ENCODE results near the gene LRRC70.
"Not testable (repeated sequence)": the region's sequence is repeated elsewhere in the genome, so short reads cannot be mapped to it uniquely, and the experiment has no call there.

LRRC70 gene, protein sequence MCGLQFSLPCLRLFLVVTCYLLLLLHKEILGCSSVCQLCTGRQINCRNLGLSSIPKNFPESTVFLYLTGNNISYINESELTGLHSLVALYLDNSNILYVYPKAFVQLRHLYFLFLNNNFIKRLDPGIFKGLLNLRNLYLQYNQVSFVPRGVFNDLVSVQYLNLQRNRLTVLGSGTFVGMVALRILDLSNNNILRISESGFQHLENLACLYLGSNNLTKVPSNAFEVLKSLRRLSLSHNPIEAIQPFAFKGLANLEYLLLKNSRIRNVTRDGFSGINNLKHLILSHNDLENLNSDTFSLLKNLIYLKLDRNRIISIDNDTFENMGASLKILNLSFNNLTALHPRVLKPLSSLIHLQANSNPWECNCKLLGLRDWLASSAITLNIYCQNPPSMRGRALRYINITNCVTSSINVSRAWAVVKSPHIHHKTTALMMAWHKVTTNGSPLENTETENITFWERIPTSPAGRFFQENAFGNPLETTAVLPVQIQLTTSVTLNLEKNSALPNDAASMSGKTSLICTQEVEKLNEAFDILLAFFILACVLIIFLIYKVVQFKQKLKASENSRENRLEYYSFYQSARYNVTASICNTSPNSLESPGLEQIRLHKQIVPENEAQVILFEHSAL

DNA sequence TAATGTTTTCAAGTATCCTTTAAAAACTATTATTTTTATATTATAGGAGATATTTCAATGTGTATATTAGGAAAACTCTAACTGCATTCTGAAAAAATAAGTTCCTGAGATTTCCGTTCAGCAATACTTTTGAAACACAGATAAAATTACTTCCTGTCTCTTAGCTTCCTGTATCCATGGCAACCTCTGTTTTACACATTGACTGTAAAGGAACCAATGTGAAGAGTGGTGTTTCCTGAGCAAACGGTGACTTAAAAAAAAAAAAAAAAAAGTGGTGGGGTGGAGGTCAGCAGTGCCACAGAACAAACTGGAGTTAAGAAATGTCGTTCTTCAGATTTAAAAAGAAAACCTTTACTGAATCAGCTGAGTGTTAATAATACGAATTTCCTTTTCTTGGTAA, at the start of gene LRRC70:
Gene LRRC70, plus strand, starts transcription at position 280 of the 400 bp plus-strand sequence. CDS start 620 bp downstream, outside the sequence.
- no peak for DNase-seq (ENCODE audit: low spot score)
- FAIRE-seq: no peak

DNA sequence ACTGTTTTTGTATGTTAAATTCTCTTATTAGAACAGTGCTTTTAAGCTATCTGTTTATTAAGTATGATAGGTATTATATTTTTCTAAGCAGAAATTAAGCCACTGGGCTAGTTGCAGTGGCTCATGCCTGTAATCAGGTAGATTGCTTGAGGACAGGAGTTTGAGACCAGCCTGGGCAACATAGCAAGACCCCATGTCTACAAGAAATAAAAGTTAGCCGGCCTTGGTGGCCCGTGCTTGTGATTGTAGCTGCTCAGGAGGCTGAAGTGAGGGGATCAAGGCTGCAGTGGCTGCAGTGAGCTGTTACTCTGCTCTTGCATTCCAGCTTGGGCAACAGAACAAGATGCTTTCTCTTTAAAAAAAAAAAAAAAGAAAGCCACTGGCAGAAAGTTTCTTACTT, 45.0 kb upstream of the LRRC70 start:
- no peak for FAIRE-seq

DNA sequence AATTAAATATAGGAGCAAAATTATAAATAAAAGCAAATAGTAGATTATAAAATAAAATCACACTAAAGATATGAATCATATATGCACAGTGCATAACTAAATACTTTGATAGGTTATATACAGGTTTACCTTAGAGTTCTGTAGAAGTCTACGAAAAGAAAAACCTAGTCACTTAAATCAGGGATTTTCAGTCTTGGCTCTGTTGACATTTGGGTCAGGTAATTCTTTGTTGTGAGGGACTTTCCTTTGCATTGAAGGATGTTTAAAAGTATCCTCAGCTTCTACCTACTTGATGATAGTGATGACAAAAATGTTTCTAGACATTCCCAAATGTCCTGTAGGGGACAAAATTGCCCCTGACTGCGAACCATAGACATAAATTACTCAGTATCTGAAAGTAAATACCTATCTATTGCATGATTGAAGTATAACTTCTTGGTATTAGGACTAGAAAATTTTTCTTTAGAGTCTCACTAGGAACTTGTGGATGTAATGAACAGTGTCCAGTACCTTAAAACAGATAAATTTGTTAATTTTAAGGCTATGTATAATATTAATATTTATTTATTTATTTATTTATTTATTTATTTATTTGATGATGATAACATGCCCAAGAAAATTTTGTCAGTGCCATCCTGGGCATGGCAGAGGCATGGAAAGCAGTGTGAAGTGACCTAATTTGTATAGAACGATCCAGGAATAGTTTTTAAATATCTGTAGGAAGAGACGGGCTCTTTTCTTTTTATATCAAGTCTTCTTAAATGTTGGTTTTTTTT, 44.0 kb upstream of the LRRC70 start:
- no peak for FAIRE-seq
- no peak for DNase-seq (ENCODE audit: low spot score)

More for the DNA sequence above, 45.0 kb upstream of the LRRC70 start:
- no peak for DNase-seq (ENCODE audit: low spot score)

DNA sequence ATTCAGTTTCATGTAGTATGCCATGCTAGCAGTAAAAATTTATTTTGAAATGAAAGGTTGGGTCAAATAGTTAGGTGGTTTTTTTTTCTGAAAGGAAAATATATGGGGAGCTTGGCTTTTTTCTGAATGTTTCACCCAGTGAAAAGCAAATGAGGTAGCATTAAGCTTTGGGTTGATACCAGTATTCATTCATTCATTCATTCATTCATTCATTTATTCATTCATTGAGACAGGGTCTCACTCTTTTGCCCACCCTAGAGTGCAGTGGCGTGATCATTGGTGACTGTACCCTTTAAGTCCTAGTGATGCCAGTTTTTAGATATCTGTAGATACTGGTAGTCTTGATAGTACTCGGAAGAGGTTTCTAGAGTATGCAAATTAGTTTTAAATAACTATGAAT, 42.4 kb upstream of the LRRC70 start:
- FAIRE-seq: no peak
- DNase-seq (ENCODE audit: low spot score): no peak

DNA sequence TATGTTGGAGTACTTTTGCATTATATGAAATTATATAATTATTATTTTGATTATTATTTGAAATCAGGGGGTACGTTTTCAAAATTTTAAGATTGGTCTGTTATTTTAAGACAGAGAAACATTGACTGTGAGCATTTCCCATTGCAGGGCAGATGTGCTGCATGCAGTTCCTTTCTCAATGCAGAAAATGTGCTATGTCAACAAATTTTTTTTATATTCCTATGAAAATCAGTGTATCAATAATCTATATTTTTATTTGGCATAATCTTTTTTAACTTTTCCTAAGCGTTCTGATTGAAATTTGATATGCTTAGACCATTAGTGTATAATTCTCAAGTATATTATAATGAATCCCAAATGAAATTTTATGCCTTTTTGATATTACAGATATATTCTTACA, 41.8 kb upstream of the LRRC70 start:
- DNase-seq (ENCODE audit: low spot score): no peak
- FAIRE-seq: no peak

DNA sequence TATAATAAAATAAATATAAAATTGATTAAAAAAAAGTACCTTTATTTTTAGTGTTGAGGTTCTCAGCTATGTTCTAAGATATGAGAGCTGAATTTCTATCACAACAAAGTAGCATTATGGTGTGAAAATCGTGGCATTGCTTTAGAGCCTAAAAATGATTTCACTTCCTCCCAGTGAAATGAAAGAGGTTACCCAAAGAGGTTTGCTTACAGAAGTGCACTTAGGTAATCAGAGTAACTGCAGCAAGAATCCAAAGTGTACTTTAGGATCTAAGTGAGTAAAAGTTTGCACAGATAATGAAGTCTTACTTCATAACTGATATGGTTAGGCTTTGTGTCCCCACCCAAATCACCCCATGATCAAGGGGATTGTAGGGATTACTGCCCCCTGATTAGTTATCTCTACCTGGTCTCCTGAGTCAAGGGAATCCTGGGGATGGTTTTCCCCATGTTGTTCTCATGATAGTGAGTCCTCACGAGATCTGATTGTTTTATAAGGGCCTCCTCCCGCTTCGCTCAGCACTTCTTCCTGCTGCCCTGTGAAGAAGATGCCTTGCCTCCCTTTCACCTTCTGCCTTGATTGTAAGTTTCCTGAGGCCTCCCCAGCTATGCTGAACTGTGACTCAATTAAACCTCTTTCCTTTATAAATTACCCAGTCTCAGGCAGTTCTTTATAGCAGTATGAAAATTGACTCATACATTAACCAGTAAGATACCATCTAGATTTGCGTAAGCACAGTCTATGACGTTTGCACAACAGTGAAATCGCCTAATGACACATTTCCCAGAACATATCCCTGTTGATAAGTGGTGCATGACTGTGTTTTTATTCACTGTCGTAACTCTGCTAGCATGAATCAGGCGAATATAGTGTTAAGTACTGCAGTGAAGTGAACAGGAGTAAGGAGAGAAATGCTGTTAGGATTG, 40.3 kb upstream of the LRRC70 start:
- no peak for FAIRE-seq
- no peak for DNase-seq (ENCODE audit: low spot score)

DNA sequence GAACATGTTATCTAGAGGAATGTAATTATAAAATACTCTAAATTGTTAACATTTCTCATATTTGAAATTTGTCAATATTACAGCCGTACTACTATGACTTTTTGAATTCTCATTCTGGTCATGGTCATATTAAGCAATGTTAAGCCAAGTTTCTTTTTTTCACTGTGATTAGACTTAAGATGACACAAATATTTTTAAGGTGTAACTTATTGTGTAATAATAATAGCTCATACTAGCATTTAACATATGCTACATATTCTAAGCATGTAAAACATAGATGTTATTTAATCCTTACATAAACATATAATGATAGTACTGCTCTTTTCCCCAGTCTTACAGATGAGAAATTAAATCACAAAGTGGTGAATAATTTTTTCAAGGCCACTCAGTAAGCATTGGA, 35.9 kb upstream of the LRRC70 start:
- DNase-seq (ENCODE audit: low spot score) (no peak), FAIRE-seq (no peak)

DNA sequence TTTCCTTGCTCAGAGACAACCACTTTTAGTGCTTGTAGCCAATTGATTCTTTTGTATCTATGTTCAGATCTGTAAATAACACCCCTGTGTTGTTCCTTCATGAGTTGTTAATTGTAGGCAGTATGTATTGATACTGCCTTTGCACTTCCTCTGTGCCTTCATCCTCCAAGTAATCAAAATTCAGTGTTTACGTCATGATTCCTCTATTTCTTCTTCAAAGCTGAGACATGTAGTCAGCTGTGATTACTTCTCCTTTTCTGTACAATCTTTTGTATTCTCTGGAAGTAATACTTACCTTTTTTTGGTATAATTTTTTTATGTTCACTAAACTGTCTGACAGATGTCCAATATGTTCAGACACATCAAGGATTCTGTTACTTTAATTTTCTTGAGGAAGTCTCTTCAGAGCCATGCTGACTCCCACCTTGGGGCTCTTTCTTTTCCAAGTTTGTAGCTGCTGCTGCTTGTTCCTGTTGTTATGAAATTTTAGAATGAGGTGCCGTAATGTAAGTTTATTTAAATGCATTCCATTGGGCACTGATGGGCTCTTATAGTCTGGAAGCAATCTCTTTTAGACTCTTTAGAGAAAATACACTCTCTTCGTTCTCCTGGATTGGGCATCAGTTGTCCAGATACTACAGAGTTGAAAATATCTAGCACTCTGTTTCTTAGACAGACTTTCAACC, 30.5 kb upstream of the LRRC70 start:
- FAIRE-seq: no peak
- no peak for DNase-seq (ENCODE audit: low spot score)

DNA sequence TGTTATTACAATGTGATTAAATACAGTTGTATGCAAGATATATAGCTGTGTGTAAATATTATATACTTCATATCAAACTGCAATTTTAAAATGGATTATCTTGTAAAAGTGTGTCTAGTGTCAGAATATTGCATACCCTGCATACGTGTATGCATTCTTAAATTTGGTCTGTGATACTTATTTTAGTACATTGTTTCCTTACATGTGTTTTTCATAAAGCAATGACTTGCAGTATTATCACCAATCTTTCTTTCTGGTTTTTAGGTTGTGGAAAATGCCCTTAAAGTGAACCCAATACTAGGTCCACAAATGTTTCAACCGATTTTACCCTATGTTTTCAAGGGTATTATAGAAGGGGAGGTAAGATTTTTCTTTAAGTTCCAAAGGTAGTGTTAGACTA, 28.5 kb upstream of the LRRC70 start:
- FAIRE-seq (no peak), DNase-seq (ENCODE audit: low spot score) (no peak)

DNA sequence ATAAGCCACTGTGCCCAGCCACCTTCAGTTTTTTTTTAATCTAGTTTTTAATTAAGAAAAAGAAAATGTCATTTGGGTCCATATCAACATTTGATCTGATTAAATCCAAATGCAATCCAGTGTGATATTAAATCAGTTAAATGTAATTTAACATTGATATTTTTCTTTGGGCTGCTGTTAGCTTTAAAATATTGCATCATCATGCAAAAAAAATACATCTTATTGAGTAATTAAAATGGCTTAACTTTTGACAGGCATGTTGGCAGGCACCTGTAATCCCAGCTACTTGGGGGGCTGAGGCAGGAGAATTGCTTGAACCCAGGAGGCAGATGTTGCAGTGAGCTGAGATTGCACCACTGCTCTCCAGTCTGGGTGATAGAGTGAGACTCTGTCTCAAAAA, 22.7 kb upstream of the LRRC70 start:
- FAIRE-seq (no peak), DNase-seq (ENCODE audit: low spot score) (no peak)

DNA sequence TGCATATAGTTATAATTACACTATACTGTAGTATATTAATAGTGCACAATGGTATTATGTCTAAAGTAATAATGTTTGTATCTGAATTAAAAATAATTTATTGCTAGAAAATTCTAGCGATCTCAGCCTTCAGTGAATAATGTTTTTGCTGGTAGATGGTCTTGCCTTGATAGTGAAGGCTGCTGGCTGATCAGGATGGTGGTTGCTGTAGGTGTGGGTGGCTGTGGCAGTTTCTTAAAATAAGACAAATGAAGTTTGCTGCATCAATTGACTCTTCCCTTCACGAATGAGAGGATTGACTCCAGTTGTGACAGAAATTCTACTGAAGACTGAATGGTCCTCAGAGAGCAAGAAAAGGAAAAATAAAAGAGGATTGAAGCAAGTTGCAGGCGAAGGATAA, 19.7 kb upstream of the LRRC70 start:
- FAIRE-seq (no peak), DNase-seq (ENCODE audit: low spot score) (no peak)

DNA sequence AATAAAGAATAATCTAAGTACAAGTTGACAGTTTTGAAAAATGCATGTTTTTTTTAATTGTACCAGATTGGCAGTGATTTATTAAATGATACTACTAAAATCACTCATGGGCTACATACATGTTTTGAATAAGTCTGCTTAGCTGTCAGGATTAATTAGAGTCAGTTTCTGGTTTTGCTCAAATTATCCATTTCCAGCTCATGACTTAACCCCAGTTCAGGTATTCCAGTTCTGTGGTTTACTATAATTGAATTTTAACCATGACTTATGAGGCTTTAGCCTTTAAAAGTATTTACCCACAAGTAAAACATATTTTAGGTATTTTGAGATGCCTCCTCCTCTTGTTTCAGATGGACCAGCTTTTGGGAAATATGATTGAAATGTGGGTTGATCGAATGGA, 17.8 kb upstream of the LRRC70 start:
- DNase-seq (ENCODE audit: low spot score) (no peak), FAIRE-seq (no peak)

DNA sequence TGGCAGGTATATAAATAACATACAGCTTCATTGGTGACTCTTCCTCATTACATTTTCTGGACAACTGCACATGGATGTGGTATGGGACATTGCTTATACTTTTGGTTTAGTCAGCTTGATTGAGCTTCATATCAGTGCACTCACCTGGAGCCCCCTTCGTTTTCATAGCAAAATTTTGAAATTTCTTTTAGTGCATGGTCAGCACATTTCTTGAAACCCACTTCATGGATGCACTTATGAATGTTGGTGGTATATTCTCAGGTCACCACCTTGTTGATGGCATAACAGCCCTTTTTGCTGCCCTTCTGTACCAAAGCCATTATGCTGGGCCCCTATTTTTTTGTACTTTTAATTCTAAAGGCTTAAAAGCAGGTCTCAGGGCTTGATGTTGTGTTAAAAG, 16.7 kb upstream of the LRRC70 start:
- FAIRE-seq (no peak), DNase-seq (ENCODE audit: low spot score) (no peak)

DNA sequence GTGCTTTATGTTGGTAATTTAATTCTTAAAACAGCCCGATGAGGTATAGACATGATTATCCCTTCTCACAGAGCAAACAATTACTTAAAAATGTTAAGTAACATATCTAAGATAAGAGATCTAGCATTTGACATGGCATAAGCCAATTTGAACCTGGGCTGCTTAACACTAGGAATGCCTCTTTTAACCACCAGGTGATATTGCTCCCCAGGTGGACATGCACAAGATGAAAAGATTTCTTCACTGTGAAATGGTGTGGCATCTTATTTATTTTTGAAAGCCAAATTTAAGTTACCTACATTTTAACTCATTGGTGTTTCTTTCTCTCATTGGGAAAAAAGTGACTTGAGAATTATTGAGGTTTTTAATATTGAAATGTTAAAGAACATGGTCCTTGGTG, 15.8 kb upstream of the LRRC70 start:
- FAIRE-seq: no peak
- no peak for DNase-seq (ENCODE audit: low spot score)

DNA sequence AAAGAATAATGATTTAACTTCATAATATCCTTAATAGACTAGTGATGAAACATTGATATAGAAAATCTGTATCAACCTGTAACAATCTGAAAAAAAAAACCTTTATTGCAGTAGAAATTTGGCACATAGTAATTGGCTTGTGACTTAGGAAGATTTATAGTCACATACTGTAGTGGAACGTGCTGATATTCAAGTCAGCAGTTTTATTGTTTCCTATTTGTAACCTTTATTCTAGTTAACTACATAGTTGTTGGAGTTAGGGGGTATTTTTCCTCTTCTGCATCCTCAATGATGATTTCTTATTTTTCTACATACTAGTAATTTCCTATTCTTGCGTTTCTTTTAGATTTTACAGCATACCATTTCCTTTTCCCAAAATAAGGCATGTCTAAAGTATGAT, 14.5 kb upstream of the LRRC70 start:
- no peak for DNase-seq (ENCODE audit: low spot score)
- no peak for FAIRE-seq

DNA sequence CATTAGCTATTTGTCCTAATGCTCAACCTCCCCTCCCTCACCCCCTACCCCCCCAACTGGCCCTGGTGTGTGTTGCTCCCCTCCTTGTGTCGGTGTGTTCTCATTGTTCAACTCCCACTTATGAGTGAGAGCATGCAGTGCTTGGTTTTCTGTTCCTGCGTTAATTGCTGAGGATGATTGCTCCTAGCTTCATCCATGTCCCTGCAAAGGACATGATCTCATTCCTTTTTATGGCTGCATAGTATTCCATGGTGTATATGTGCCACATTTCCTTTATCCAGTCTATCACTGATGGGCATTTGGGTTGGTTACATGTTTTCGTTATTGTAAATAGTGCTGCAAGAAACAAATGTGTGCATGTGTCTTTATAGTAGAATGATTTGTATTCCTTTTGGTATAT, 12.9 kb upstream of the LRRC70 start:
- FAIRE-seq; DNase-seq (ENCODE audit: low spot score): not testable (repeated sequence)

DNA sequence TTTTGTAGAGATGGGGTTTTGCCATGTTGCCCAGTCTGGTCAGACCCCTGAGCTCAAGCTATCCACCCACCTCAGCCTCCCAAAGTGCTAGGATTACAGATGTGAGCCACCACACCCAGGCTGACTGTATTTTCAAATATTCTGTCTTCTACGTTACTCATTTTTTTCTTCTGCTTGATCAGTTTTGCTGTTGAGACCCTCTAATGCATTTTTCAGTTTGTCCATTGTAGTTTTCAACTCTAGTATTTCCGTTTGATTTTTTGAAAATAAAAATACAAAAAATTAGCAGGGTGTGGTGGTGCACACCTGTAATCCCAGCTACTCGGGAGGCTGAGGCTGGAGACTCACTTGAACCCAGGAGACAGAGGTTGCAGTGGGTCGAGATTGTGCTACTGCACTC, 10.5 kb upstream of the LRRC70 start:
- DNase-seq (ENCODE audit: low spot score) (no peak), FAIRE-seq (no peak)

DNA sequence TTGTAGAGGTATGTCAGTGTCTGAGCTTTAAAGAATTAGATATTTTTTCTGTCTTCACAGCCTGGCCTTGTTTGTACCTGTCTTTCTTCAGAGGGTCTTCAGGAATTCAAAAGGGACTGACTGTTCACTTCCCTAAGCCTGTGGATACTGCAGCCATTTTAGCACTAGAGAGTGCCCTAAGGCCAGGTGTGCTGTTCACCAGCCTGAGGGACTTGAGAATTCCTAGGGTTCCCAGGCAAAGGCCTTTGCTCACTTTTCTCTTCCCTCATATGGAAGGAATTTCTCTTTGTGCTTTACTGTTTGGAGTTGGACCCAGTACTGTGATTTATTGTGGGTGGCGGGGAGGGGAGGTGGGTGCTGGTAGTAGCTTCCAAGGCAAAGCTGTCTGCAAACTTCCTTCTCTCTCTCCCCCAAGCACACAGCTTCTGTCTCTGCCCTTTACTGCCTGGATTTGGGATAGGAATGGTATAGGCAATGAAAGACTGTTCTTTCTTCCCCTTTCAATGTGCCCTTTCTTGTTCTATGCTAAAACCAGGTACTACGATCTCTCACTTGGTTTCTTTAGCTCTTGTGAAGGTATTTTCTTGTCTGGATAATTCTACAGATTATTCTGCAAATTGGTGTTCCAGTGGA, 9.7 kb upstream of the LRRC70 start:
- FAIRE-seq (no peak), DNase-seq (ENCODE audit: low spot score) (no peak)

DNA sequence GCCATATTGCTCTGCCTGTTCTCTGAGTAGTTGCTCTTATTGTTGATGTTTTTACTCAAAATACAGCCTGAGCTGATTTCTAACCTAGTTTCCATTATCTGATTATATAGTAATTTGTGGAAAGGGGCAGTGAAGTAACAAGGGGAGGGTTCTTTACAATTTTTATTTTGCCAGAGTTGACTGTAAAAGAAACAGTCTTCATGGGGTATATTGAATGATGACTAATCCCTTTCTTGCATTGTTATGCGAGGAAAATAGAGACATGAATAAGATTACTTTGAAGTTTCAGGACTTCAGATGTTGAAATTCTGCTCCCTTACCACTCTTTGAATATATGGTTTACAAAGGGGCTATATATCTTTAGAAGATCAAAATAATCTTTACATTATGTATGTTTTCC, 9.1 kb upstream of the LRRC70 start:
- DNase-seq (ENCODE audit: low spot score): no peak

DNA sequence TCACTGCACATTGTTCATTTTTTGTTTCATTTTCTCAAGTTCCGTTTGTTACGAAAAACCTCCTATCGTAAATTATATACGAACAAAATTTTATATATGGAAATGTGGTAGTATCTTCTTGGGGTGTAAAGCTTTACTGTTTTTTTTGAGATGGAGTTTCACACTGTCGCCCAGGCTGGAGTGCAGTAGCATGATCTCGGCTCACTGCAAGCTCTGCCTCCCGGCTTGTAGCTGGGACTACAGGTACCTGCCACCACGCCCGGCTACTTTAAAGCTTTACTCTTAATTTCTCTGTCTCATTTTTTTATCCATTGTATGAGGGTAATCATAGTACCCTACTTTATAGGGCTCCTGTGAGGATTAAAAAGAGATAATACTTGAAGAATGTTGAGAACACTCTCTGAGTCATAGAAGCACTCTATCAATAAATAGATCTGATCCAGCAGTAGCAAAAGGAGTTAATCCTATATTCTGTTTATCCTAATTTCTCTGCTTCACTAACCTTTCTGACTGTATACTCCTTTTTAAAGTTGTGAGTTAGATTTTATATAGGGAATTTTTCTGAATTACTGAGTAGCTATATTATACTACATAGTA, 5.6 kb upstream of the LRRC70 start:
- no peak for FAIRE-seq
- DNase-seq (ENCODE audit: low spot score): no peak

More for the DNA sequence above, 9.1 kb upstream of the LRRC70 start:
- FAIRE-seq: no peak

All from urothelium cell line (cell line).